AG04450 (cell line): ENCODE results near the gene METTL25B. TPM values are rescaled to one million over a fixed set of nuclear protein-coding genes. Genes with fewer than 3 reads are reported as not detected.
A peak's percentile ranks its signal among the peaks of the same experiment; 100 is the strongest.

ENCODE experiments used
- CTCF ChIA-PET: fragments of 300-600, 350-600 bp; formaldehyde crosslinking; extraction: SDS; loops from one replicate; lab custom pipeline; 2022; ENCODE audit warnings: antibody characterized with exemption, inconsistent platforms; lab: Charles Lee
- POLR2A ChIA-PET: fragments of 350-600 bp; formaldehyde crosslinking; extraction: SDS; loops from one replicate; lab custom pipeline; 2021; ENCODE audit warnings: antibody characterized with exemption, inconsistent platforms; lab: Yijun Ruan, JAX
- DNase-seq: peaks from one replicate; pipeline ENCODE4 v3.0.0-alpha.2; 2011; ENCODE audit warnings: low read depth, low spot score
- H3K27ac ChIP-seq: one replicate; pipeline ENCODE4 v1.5.1; 2012; ENCODE audit warnings: low read depth, low read length, control low read depth
- H3K27me3 ChIP-seq: one replicate; pipeline ENCODE4 v1.6.0; 2012; ENCODE audit warnings: low read length; ENCODE audit not compliant: control insufficient read depth, insufficient read depth
- H3K4me3 ChIP-seq: 2 replicates; pipeline ENCODE4 v1.5.1; 2011; ENCODE audit warnings: mild to moderate bottlenecking, low read depth, low read length, control low read depth
- H3K9me3 ChIP-seq: 2 replicates; pipeline ENCODE4 v1.5.1; 2012; ENCODE audit warnings: low read length; ENCODE audit not compliant: control insufficient read depth, insufficient read depth
- CTCF ChIP-seq: IDR thresholded peaks from 2 replicates; pipeline ENCODE4 v1.5.1; 2011; ENCODE audit warnings: low read depth, low read length, control low read depth, inconsistent platforms
- polyA plus RNA-seq: library from polyadenylated mRNA; depleted of rRNA; stranded (reverse); fragments of >200 nt; gene quantifications from 2 replicates; pipeline ENCODE4 v1.2.3, GENCODE V29; 2011

The METTL25B gene
- polyA plus RNA-seq, 1 experiment, result 8.3 TPM

GRCh38 chr1:156691191-156691590, 37.1 kb upstream of the METTL25B start:
- ChIA-PET CTCF (interaction anchor here (0.5 to 13.6 kb wide), 8 partner anchors 9 to 169 kb away, joined by 4 to 616 read pairs (median 77); partner anchors contain the start of genes CRABP2, INSRR, ISG20L2 and METTL25B), POLR2A (interaction anchor here (0.6 to 3.9 kb wide), 3 partner anchors 15 to 59 kb away, joined by 3 to 37 read pairs (median 7); partner anchors contain the start of genes ISG20L2, METTL25B and NES)
- TF ChIP-seq CTCF, result no peak
- Histone ChIP-seq H3K9me3 (no peaks in the 10 kb centered on the region), H3K27ac (no peak overlapping the region), H3K27me3 (no peaks in the 10 kb centered on the region), H3K4me3 (no peak overlapping the region)
- no peak for DNase-seq

GRCh38 chr1:156691665-156692440, 36.4 kb upstream of the METTL25B start:
- DNase-seq, result no peak
- no peaks in the 10 kb centered on the region for H3K9me3 ChIP-seq
- ChIA-PET CTCF (interaction anchor here (1.0 to 13.6 kb wide), 5 partner anchors 8 to 32 kb away, joined by 5 to 616 read pairs (median 108); partner anchors contain the start of genes CRABP2, ISG20L2, METTL25B and NES), POLR2A (interaction anchor here (0.6 to 3.9 kb wide), 3 partner anchors 35 to 60 kb away, joined by 3 to 37 read pairs (median 4); partner anchors contain the start of genes HDGF, ISG20L2 and METTL25B)
- H3K4me3 ChIP-seq, result no peak overlapping the region
- H3K27ac ChIP-seq, result no peak overlapping the region
- no peaks in the 10 kb centered on the region for H3K27me3 ChIP-seq
- peak; percentile 37 for TF ChIP-seq CTCF

DNA sequence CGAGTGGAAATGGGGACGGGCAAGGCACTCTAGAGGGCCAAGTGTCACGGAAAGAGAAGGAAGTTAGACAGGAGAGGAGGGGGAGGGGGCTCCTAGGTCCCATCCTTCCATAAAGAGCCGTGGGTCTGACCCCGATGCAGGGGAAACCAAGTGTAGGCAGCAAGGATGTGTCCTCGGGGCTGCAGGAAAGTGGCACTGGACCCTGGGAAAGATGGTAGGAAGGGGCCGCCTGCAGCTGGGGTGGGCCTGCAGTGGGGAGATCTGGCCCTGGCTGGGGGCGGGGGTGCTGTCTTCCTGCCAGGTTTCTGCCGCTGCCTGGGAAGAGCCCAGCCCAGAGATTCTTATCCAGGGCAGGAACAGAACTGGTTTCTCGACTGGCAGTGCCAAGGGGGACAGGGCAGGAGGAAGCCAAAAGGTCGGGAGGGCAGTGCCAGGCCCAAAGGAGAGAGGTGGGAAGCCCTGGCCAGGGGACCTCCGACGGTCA, 35.8 kb upstream of the METTL25B start:
- Histone ChIP-seq H3K9me3 (no peaks in the 10 kb centered on the region), H3K27me3 (no peaks in the 10 kb centered on the region), H3K27ac (peak overlapping the region; percentile 2), H3K4me3 (no peak overlapping the region)
- no peak for TF ChIP-seq CTCF
- POLR2A ChIA-PET, result interaction anchor here (0.7 to 3.9 kb wide), 2 partner anchors 34 to 59 kb away, joined by 4 to 37 read pairs; partner anchors contain the start of genes HDGF, ISG20L2 and METTL25B
- DNase-seq, result no peak
- CTCF ChIA-PET, result interaction anchor here (0.9 to 13.6 kb wide), 4 partner anchors 15 to 65 kb away, joined by 3 to 616 read pairs (median 170); partner anchors contain the start of genes CRABP2, ISG20L2, METTL25B and NES

DNA sequence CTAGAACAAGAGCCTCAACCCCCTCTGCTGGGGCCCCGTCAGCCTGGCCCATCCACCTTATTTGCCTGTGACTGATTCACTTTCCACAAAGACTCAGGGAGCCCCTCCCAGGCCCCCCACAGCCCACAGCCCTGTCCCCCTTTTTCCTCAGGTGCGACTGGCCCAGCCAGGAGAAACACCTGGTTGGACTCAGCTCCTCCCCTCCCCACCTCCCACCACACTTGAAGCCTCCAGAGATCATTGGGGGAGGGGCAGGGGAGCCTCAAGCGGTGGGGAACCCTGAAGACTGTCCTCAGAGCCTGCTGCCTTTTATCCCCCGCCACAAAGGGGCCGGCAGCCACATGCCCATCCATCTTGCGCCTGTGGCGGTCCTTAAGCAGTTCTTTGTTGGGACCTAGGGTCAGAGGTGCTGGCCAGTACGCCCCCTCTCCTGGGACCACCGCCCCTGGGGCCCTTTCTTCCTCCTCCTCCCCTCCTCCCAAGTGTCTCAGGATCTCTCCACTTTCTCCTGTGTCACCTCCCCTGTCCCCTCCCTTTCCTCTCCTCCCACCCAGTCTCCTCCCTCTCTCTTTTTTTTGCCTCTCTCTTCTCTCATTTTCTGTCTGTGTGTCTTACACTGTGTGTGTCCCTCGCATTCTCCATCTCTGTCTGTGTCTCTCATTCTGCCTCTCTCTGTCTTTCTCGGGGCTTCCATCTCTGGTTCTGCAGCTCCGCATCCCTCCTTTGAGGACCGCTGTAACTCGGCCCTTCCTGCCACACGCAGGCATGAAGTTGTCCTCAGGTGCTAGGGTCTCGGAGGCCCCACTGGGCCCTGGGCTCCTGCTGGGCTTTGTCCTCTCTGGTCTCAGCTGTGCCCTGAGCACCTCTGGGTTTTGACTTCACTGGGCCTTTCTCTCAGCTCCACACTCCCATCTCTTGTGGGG, 35.1 kb upstream of the METTL25B start:
- DNase-seq, result no peak
- no peaks in the 10 kb centered on the region for H3K9me3 ChIP-seq
- ChIA-PET CTCF (interaction anchor here (0.9 to 13.6 kb wide), 6 partner anchors 13 to 66 kb away, joined by 3 to 616 read pairs (median 60); partner anchors contain the start of genes CRABP2, ISG20L2, METTL25B and NES), POLR2A (interaction anchor here (0.6 to 2.0 kb wide), 2 partner anchors 13 to 17 kb away, joined by 3 to 8 read pairs; no protein-coding TSS in a partner anchor)
- peak overlapping the region; percentile 2 for H3K27ac ChIP-seq
- no peak for TF ChIP-seq CTCF
- H3K4me3 ChIP-seq, result no peak overlapping the region
- no peaks in the 10 kb centered on the region for H3K27me3 ChIP-seq
